Ovary (tissue), 9 donors: ENCODE measurements around the gene CERS4. TPM values are rescaled to one million over a fixed set of nuclear protein-coding genes. Genes with fewer than 3 reads are reported as not detected.
A peak's percentile ranks its signal among the peaks of the same experiment; 100 is the strongest.

Source experiments
- DNase-seq, 5 donors: peaks; one replicate each; pipeline ENCODE4 v3.0.0-alpha.2; 2019 to 2020
- H3K27ac ChIP-seq, 2 donors: fragments of 200-600 bp; one replicate each; pipeline versions ENCODE4 v1.5.1 to v1.8.0; 2019 to 2022
- H3K27me3 ChIP-seq: fragments of 200-600 bp; one replicate; pipeline ENCODE4 v1.8.0; 2022
- H3K36me3 ChIP-seq: fragments of 200-600 bp; sonication (generic); one replicate; pipeline ENCODE4 v1.5.1; 2019
- H3K4me1 ChIP-seq: one replicate; pipeline ENCODE4 v1.8.1; 2013; ENCODE audit warnings: mild to moderate bottlenecking, moderate library complexity; ENCODE audit not compliant: insufficient read depth
- H3K4me3 ChIP-seq: fragments of 200-600 bp; sonication (generic); one replicate; pipeline ENCODE4 v1.5.1; 2017
- H3K9me3 ChIP-seq, 2 donors: fragments of 200-600 bp in 1 of 2; sonication (generic) in 1 of 2; one replicate each; pipeline versions ENCODE4 v1.5.1 to v1.8.1; 2013 to 2019; ENCODE audit warnings: mild to moderate bottlenecking in 1 of 2, moderate library complexity in 1 of 2
- CTCF ChIP-seq, 3 donors: fragments of 450-650 bp in 2 of 3; fragments of 200-600 bp in 1 of 3; IDR thresholded peaks; one replicate each; pipeline versions ENCODE4 v1.5.1 to v1.8.0; 2016 to 2022; ENCODE audit warnings: antibody characterized with exemption in 3 of 3, mild to moderate bottlenecking in 1 of 3
- EP300 ChIP-seq: sonication (generic); formaldehyde crosslinking; IDR thresholded peaks from one replicate; pipeline ENCODE4 v1.6.1; 2017; ENCODE audit warnings: antibody characterized with exemption
- POLR2A ChIP-seq: fragments of 450-650 bp; IDR thresholded peaks from one replicate; pipeline ENCODE4 v1.6.1; 2017; ENCODE audit warnings: antibody characterized with exemption, mild to moderate bottlenecking, moderate library complexity
- WGBS, 3 donors: extraction: QIAGEN DNeasy Blood & Tissue Kit in 1 of 3; methylation state at CpG; one replicate each; pipeline versions ENCODE4 v1.1.5 to v1.1.7; 2013 to 2017; 5-methylcytosine and 5-hydroxymethylcytosine counted together
- intact Hi-C, 4 donors: fragments of 100-400 bp; cut with DNase I; formaldehyde crosslinking; loops; one replicate each; pipeline versions ENCODE4 v1.11.0 to v1.15.1; 2022 to 2023
- polyA plus RNA-seq, 2 donors: library from polyadenylated mRNA; stranded (reverse); fragments of 200-250 nt in 1 of 2; fragments of 350-450 nt in 1 of 2; fragmentation: Illumina TruSeq in 1 of 2; extraction: RNeasy Lipid Tissue Mini Kit (QIAGEN cat#74804) in 1 of 2; gene quantifications; one replicate each; pipeline ENCODE4 v1.2.3, GENCODE V29; 2013 to 2014
- total RNA-seq, 7 donors: library from RNA; depleted of rRNA in 2 of 7; stranded (reverse); fragments of >200 nt in 2 of 7; fragmentation: NEBNext Ultra II Directional in 3 of 7; extraction: Animal tissue kit (Norgen Biotek cat#: 25700) in 3 of 7; gene quantifications; one replicate each; pipeline versions ENCODE4 v1.1.0 to v1.2.4, GENCODE V29; 2016 to 2023
- donor health status: DM: no; HTN: no; CAD: no; lungs with moderate emphysema.
- donor health status: DM: no; HTN: no; CAD: no.
- donor health status: Bipolar disorder and iron deficiency.
- donor health status: DM: yes; HTN: yes; CAD: no.
- donor health status: DM: no; HTN: no; CAD: no.
- donor health status: DM: yes; HTN: yes; CAD: no.

The CERS4 gene
- total and polyA plus RNA-seq, 9 donors, result 20.1 to 61.6 (median 42.5) TPM

DNA sequence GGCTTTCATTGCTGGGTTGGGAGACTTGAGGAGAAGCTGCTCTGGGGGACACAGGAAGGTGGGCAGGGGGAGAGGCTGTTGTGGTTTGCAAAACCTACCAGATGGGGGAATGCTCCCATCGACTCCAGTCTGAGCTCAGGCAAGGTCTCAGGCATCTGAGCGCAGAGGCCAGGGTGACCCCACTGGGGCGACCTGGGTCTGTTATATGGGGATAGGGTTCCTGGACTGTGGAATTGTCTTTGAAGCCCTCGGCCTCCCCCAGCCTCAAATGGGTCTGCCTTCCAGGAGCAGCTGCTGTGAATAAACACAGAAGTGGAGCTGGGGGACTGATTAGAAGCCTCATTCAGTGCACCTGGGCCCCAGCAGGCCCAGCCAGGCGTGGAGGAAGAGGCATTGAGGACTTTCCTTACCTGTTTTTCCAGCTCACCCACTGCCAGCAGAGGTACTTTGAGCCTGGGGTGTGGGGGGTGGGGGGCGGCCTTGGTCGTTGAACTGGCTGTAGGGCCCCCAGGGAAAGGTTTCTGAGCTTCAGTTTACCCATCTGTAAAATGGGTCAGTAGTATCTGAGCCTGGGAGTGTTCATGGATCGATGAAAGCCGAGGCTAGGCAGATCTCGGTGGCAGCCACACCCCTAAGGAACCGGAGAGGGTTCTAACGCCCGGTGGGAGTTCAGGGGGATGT lies 1.4 kb downstream of the CERS4 start:
- intact Hi-C loops, result no loop called here

DNA sequence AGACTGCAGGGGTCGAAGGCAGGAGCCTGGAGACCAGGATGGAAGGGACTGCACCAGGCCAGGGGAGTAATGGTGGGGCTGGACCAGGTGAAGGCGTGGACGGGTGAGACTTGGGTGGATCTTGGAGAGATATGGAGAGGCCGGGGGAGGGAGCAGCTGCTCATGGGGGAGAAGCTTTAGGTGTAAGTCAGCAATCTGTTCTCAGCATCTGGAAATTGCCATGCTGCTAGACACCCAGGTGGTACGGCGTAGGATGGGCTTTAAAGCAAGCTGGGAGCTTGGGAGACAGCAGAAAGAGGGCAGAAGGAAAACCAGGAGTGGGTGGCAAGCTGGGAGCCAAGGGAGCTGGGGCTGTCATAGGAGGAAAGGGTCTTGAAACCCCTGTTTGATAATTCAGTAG lies 3.0 kb downstream of the CERS4 start:
- 85 to 93% (median 91%) methylated on average over 6 of the region's 6 CpGs for WGBS, 3 donors
- no peaks in the 10 kb centered on the region for H3K9me3 ChIP-seq
- H3K27ac ChIP-seq, result no peak overlapping the region
- H3K36me3 ChIP-seq, result no peaks in the 10 kb centered on the region
- no peak overlapping the region for H3K4me3 ChIP-seq
- DNase-seq, result no peak
- TF ChIP-seq CTCF (IDR thresholded peaks at IDR 0.05), result no peak
- TF ChIP-seq POLR2A, result no peak
- no peak for TF ChIP-seq EP300
- intact Hi-C loops, result no loop called here
- H3K27me3 ChIP-seq, result no peaks in the 10 kb centered on the region
- peaks cover 10% of the 10 kb centered on the region for H3K4me1 ChIP-seq

More for the DNA sequence above, 1.4 kb downstream of the CERS4 start:
- Histone ChIP-seq H3K4me3 (peak overlapping the region; percentile 55), H3K27me3 (no peaks in the 10 kb centered on the region), H3K36me3 (no peaks in the 10 kb centered on the region), H3K4me1 (peaks cover 10% of the 10 kb centered on the region), H3K27ac (no peak overlapping the region), H3K9me3 (no peaks in the 10 kb centered on the region)
- WGBS, 3 donors, result 66 to 76% (median 74%) methylated on average over 13 of the region's 13 CpGs
- no peak for TF ChIP-seq CTCF (IDR thresholded peaks at IDR 0.05)
- TF ChIP-seq EP300, result no peak
- no peak for TF ChIP-seq POLR2A
- DNase-seq, result no peak

GRCh38 chr19:8212916-8213315 lies 3.7 kb downstream of the CERS4 start:
- WGBS, 3 donors, result 85 to 93% (median 89%) methylated on average over 6 of the region's 6 CpGs
- intact Hi-C loops, result no loop called here

DNA sequence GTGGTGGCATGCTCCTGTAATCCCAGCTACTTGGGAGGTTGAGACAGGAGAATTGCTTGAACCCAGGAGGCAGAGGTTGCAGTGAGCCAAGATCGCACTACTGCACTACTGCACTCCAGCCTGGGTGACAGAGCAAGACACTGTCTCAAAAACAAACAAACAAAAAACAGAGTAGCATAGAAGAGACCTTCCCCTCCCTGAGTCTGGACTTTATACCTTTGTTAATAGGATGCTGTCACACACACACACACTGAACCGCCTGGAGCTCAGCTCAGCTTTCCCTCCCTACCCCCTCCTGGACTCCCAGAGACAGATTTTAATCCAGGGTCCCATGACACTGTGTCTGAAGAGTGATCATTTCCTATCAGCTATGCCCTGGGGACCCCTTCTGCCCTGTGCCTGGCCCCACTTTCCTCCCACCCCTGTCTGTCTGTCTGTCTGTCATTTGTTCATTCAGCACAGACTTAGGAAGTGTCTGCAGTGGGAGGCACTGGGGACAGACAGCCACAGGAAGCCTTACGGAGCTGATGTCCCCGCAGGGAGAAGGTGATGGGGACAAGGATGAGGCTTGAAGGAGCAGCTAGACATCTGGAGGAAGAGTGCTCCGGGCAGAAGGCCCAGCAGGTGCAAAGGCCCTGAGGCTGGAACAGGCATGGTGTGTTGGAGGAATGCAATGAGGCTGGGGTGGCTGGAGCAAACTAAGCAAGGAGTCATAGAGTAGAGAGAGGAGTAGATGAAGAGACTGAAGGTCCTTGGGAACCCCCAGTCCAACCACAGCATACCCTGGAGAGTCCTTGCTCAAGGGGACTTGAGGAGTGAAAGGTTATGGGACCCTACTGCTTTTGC lies 4.9 kb downstream of the CERS4 start:
- H3K4me1 ChIP-seq, result peaks cover 8% of the 10 kb centered on the region
- no peak for DNase-seq
- H3K27me3 ChIP-seq, result no peaks in the 10 kb centered on the region
- H3K9me3 ChIP-seq, result no peaks in the 10 kb centered on the region
- no peak overlapping the region for H3K4me3 ChIP-seq
- no peak overlapping the region for H3K27ac ChIP-seq
- no peaks in the 10 kb centered on the region for H3K36me3 ChIP-seq
- WGBS, 3 donors, result 91 to 93% (median 92%) methylated on average over 5 of the region's 5 CpGs
- TF ChIP-seq EP300 (no peak), CTCF (IDR thresholded peaks at IDR 0.05) (no peak), POLR2A (no peak)
- intact Hi-C loops, result no loop called here

More at GRCh38 chr19:8212916-8213315, 3.7 kb downstream of the CERS4 start:
- TF ChIP-seq EP300, result no peak
- no peak for TF ChIP-seq POLR2A
- TF ChIP-seq CTCF (IDR thresholded peaks at IDR 0.05), result no peak
- Histone ChIP-seq H3K4me3 (no peak overlapping the region), H3K36me3 (no peaks in the 10 kb centered on the region), H3K27ac (no peak overlapping the region), H3K4me1 (peaks cover 10% of the 10 kb centered on the region), H3K9me3 (no peaks in the 10 kb centered on the region), H3K27me3 (no peaks in the 10 kb centered on the region)
- no peak for DNase-seq
